ENCODE results near the gene BDH2. TPM values are rescaled to one million over a fixed set of nuclear protein-coding genes. Genes with fewer than 3 reads are reported as not detected.

BDH2 gene
- polyA plus RNA-seq, 1 donor from 2014 or later = 12.9 TPM

DNA sequence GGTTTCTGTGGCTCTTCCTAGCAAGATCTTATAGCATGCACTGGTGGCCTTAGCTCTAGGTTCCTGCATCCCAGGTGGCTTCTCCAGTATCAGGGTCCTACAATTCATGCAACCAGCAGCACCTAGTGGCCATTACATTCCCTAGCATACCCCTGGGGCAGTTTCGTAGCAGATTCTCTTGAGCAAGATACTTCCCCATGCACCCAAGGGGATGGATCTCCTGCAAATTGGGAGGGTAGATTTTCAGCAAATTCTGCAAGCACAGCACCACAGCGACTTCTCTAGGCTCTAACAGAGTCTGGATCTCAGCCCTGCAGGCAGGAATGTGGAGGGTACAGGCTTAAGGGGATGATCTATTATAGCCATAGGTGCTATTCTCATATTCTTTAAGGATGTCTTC is 67.1 kb downstream of the BDH2 start:
- Histone ChIP-seq H3K9me3 (ENCODE audit: low read length) (no peaks in the 10 kb centered on the region), H2AFZ (ENCODE audit: low read depth, low read length) (no peak overlapping the region), H3K36me3 (ENCODE audit: insufficient read depth, low read length) (peaks cover 11% of the 10 kb centered on the region), H3K27me3 (ENCODE audit: insufficient read depth, low read depth, low read length) (no peaks in the 10 kb centered on the region), H4K20me1 (ENCODE audit: insufficient read depth) (no peaks in the 10 kb centered on the region), H3F3A (ENCODE audit: insufficient read depth, low read length, poor library complexity, severe bottlenecking) (no peaks in the 10 kb centered on the region), H3K27ac (ENCODE audit: low read length) (no peak overlapping the region), H3K9me2 (ENCODE audit: insufficient read depth, low read length) (no peaks in the 10 kb centered on the region), H3K79me2 (replicated peaks; ENCODE audit: insufficient read depth, low read length) (no peaks in the 10 kb centered on the region), H3K9ac (ENCODE audit: low read length) (no peak overlapping the region), H3K4me2 (ENCODE audit: low read length) (no peak overlapping the region), H3K4me3 (ENCODE audit: low read length) (no peak overlapping the region)
- TF ChIP-seq SMC3 (conservative IDR thresholded peaks at IDR 0.05; ENCODE audit: poor library complexity) (no peak), RAD21 (conservative IDR thresholded peaks at IDR 0.05) (no peak), EZH2 (IDR thresholded peaks at IDR 0.05; ENCODE audit: borderline replicate concordance, insufficient read depth, low read length, poor library complexity, severe bottlenecking) (no peak), EP300 (conservative IDR thresholded peaks at IDR 0.05; ENCODE audit: poor library complexity, severe bottlenecking) (no peak)
- TF ChIP-seq, protein P1, sequence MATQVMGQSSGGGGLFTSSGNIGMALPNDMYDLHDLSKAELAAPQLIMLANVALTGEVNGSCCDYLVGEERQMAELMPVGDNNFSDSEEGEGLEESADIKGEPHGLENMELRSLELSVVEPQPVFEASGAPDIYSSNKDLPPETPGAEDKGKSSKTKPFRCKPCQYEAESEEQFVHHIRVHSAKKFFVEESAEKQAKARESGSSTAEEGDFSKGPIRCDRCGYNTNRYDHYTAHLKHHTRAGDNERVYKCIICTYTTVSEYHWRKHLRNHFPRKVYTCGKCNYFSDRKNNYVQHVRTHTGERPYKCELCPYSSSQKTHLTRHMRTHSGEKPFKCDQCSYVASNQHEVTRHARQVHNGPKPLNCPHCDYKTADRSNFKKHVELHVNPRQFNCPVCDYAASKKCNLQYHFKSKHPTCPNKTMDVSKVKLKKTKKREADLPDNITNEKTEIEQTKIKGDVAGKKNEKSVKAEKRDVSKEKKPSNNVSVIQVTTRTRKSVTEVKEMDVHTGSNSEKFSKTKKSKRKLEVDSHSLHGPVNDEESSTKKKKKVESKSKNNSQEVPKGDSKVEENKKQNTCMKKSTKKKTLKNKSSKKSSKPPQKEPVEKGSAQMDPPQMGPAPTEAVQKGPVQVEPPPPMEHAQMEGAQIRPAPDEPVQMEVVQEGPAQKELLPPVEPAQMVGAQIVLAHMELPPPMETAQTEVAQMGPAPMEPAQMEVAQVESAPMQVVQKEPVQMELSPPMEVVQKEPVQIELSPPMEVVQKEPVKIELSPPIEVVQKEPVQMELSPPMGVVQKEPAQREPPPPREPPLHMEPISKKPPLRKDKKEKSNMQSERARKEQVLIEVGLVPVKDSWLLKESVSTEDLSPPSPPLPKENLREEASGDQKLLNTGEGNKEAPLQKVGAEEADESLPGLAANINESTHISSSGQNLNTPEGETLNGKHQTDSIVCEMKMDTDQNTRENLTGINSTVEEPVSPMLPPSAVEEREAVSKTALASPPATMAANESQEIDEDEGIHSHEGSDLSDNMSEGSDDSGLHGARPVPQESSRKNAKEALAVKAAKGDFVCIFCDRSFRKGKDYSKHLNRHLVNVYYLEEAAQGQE (IDR thresholded peaks at IDR 0.05; ENCODE audit: borderline replicate concordance) = no peak

DNA sequence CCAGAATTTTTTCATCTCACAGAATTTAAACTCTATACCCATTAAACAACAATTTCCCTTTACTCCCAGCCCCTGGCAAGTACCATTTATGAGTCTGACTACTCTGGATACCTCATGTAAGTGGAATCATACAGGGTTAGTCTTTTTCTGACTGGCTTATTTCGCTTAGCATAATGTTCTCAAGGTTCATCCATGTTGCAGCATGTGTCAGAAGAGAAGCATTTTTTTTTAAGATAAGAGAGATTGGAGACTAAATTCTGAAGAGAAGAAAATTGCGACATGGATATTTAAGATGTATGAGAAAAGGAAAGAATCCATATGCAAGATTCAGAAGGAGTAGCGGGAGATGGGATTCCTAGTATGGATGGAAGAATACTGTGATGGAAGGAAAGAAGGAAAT is 68.8 kb downstream of the BDH2 start:
- Histone ChIP-seq H3F3A (ENCODE audit: insufficient read depth, low read length, poor library complexity, severe bottlenecking) (no peaks in the 10 kb centered on the region), H3K27ac (ENCODE audit: low read length) (no peak overlapping the region), H3K9me2 (ENCODE audit: insufficient read depth, low read length) (no peaks in the 10 kb centered on the region), H3K9ac (ENCODE audit: low read length) (no peak overlapping the region), H3K4me2 (ENCODE audit: low read length) (no peak overlapping the region), H4K20me1 (ENCODE audit: insufficient read depth) (no peaks in the 10 kb centered on the region), H2AFZ (ENCODE audit: low read depth, low read length) (no peak overlapping the region), H3K4me3 (ENCODE audit: low read length) (no peak overlapping the region), H3K36me3 (ENCODE audit: insufficient read depth, low read length) (peaks cover 7% of the 10 kb centered on the region), H3K9me3 (ENCODE audit: low read length) (no peaks in the 10 kb centered on the region), H3K79me2 (replicated peaks; ENCODE audit: insufficient read depth, low read length) (no peaks in the 10 kb centered on the region), H3K27me3 (ENCODE audit: insufficient read depth, low read depth, low read length) (no peaks in the 10 kb centered on the region)
- TF ChIP-seq SMC3 (conservative IDR thresholded peaks at IDR 0.05; ENCODE audit: poor library complexity) = no peak
- TF ChIP-seq, protein P1 (IDR thresholded peaks at IDR 0.05; ENCODE audit: borderline replicate concordance) = no peak
- no peak for TF ChIP-seq MXI1 (conservative IDR thresholded peaks at IDR 0.05; ENCODE audit: poor library complexity, severe bottlenecking)
- TF ChIP-seq, protein P2, sequence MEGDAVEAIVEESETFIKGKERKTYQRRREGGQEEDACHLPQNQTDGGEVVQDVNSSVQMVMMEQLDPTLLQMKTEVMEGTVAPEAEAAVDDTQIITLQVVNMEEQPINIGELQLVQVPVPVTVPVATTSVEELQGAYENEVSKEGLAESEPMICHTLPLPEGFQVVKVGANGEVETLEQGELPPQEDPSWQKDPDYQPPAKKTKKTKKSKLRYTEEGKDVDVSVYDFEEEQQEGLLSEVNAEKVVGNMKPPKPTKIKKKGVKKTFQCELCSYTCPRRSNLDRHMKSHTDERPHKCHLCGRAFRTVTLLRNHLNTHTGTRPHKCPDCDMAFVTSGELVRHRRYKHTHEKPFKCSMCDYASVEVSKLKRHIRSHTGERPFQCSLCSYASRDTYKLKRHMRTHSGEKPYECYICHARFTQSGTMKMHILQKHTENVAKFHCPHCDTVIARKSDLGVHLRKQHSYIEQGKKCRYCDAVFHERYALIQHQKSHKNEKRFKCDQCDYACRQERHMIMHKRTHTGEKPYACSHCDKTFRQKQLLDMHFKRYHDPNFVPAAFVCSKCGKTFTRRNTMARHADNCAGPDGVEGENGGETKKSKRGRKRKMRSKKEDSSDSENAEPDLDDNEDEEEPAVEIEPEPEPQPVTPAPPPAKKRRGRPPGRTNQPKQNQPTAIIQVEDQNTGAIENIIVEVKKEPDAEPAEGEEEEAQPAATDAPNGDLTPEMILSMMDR (IDR thresholded peaks at IDR 0.05; ENCODE audit: poor library complexity, severe bottlenecking) = no peak
- TF ChIP-seq EZH2 (IDR thresholded peaks at IDR 0.05; ENCODE audit: borderline replicate concordance, insufficient read depth, low read length, poor library complexity, severe bottlenecking) = no peak
- no peak for TF ChIP-seq RAD21 (conservative IDR thresholded peaks at IDR 0.05)
- no peak for TF ChIP-seq POLR2AphosphoS5 (IDR thresholded peaks at IDR 0.05)
- no peak for TF ChIP-seq TAF1 (IDR thresholded peaks at IDR 0.05; ENCODE audit: low read depth)
- no peak for TF ChIP-seq EP300 (conservative IDR thresholded peaks at IDR 0.05; ENCODE audit: poor library complexity, severe bottlenecking)
